MM.1S (cell line): ENCODE data around the gene SORCS2.

Experiments used
- CTCF ChIP-seq: fragments of 300-600 bp; sonication (generic); IDR thresholded peaks from 2 replicates; pipeline ENCODE4 v1.5.1; 2016; ENCODE audit warnings: antibody characterized with exemption, low read length, mixed read lengths
- EZH2 ChIP-seq: fragments of 300-600 bp; sonication (generic); optimal IDR thresholded peaks from 2 replicates; pipeline ENCODE3; 2017; ENCODE audit warnings: low read depth, mild to moderate bottlenecking, antibody characterized with exemption, low read length, mixed read lengths
- EZH2phosphoT487 ChIP-seq: fragments of 300-600 bp; sonication (generic); IDR thresholded peaks from 2 replicates; pipeline ENCODE4 v1.6.1; 2018; ENCODE audit warnings: antibody characterized with exemption, low read length

DNA sequence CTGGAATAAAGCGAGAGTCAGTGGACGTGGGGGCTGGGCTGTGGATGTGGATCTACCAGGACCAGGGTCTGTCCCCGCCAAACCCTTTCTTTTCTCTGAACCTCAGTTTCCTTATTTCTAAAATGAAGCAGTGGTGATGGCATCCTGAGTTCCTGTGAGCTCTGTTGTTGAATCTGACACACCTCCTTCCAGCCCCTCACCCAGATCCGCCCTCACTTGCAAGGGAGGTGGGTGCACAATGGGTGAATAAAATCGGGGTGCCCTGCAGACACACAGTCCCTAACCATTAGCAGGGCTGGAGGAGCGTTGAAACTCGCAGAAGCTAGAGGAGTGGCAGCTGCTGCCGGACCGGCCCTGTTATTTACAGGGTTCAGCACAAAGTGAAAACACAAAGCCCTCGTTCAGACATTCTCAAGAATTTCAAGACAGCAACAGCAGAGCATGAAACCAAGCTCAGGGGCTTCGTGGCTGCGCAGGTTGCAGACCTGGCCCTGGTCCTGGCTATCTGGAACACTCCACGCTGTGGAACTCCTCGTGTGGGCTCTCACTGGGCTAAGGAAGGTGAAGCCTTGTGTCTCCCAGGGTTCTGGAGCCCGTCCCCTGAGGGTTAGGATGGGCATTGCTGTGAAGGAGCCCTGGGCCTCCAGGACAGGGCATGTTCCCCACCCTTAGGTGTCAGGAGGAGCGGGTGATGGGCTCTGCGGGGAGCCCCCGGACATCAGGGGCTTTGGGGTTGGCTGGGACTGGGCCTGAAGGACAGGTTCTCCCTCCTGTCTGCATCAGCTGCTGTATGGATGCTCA, 199.5 kb downstream of the SORCS2 start:
- TF ChIP-seq CTCF (no peak), EZH2phosphoT487 (no peak), EZH2 (no peak)
